Uterus (tissue), 2 donors: ENCODE results near the gene SCN5A.

ENCODE experiments used
- POLR2A ChIP-seq, 2 donors: fragments of 450-650 bp; IDR thresholded peaks; one replicate each; pipeline ENCODE4 v1.6.1; 2016; ENCODE audit warnings: antibody characterized with exemption in 2 of 2, mild to moderate bottlenecking in 1 of 2, moderate library complexity in 1 of 2
- TF ChIP-seq, protein P1 (sequence below), 4 experiments: fragments of 200-600 bp in 2 of 4; fragments of 450-650 bp in 2 of 4; sonication (generic) in 2 of 4; IDR thresholded peaks; one replicate each; pipeline ENCODE4 v1.5.1; 2016 to 2019; ENCODE audit warnings: antibody characterized with exemption in 4 of 4, mild to moderate bottlenecking in 2 of 4, moderate library complexity in 1 of 4

DNA sequence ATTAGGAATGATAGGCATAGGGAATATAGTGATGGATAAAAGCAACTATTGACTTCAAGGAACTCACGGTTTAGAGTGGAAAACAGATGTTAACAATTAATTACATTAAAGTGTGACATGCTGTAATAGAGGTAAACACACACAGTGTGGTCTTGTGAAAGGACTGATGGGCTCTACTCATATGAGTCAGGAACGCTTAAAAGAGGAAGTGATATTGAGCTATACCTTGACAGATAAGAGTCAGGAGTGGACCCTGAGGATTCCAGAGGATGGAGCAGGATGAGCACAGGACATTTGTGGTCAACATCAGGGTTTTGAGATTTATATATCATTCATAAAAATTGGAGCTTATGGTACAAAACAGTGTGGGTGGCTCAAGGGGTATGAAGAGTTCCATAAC lies 142.4 kb downstream of the SCN5A start:
- TF ChIP-seq, protein P1, sequence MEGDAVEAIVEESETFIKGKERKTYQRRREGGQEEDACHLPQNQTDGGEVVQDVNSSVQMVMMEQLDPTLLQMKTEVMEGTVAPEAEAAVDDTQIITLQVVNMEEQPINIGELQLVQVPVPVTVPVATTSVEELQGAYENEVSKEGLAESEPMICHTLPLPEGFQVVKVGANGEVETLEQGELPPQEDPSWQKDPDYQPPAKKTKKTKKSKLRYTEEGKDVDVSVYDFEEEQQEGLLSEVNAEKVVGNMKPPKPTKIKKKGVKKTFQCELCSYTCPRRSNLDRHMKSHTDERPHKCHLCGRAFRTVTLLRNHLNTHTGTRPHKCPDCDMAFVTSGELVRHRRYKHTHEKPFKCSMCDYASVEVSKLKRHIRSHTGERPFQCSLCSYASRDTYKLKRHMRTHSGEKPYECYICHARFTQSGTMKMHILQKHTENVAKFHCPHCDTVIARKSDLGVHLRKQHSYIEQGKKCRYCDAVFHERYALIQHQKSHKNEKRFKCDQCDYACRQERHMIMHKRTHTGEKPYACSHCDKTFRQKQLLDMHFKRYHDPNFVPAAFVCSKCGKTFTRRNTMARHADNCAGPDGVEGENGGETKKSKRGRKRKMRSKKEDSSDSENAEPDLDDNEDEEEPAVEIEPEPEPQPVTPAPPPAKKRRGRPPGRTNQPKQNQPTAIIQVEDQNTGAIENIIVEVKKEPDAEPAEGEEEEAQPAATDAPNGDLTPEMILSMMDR (IDR thresholded peaks at IDR 0.05): no peak
- TF ChIP-seq POLR2A (IDR thresholded peaks at IDR 0.05): no peak
